VCaP (cell line): ENCODE data around the gene ADCK2.

Experiments used
- H3K27ac ChIP-seq: fragments of 450-650 bp; 2 replicates; pipeline ENCODE4 v1.5.1; 2017
- TF ChIP-seq, protein P1 (sequence below): fragments of 450-650 bp; conservative IDR thresholded peaks from 2 replicates; pipeline ENCODE4 v1.5.1; 2017; ENCODE audit warnings: mild to moderate bottlenecking, moderate library complexity

ADCK2 gene

DNA sequence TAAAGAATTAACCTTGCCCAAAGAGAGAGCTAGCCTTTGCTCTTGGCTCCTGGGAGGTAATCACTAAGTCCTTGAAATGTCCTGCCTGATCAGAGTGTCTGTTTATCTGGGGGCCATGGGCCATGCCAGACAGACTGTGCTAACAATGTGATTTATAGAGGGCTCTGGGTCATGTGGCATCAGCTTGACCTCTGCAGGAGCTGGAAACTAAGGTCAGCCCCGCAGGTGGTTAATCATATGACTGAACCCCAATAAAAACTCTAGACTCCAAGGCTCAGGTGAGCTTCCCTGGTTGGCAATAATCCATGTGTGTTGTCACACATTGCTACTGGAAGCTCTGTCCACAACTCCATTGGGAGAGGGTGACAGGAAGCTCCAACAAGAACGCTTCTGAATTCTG lies 71.3 kb downstream of the ADCK2 start:
- H3K27ac ChIP-seq = no peak overlapping the region
- TF ChIP-seq, protein P1, sequence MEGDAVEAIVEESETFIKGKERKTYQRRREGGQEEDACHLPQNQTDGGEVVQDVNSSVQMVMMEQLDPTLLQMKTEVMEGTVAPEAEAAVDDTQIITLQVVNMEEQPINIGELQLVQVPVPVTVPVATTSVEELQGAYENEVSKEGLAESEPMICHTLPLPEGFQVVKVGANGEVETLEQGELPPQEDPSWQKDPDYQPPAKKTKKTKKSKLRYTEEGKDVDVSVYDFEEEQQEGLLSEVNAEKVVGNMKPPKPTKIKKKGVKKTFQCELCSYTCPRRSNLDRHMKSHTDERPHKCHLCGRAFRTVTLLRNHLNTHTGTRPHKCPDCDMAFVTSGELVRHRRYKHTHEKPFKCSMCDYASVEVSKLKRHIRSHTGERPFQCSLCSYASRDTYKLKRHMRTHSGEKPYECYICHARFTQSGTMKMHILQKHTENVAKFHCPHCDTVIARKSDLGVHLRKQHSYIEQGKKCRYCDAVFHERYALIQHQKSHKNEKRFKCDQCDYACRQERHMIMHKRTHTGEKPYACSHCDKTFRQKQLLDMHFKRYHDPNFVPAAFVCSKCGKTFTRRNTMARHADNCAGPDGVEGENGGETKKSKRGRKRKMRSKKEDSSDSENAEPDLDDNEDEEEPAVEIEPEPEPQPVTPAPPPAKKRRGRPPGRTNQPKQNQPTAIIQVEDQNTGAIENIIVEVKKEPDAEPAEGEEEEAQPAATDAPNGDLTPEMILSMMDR = no peak
